GM23338 (cell line): ENCODE results near the gene RELB. TPM values are rescaled to one million over a fixed set of nuclear protein-coding genes. Genes with fewer than 3 reads are reported as not detected.

ENCODE experiments used
- ATAC-seq: fragments of 200-7000 bp; cut with Tn5 transposase; 3 replicates; pipeline ENCODE4 v1.9.1; 2020
- DNase-seq: peaks from one replicate; pipeline ENCODE4 v3.0.0-alpha.2; 2015; ENCODE audit warnings: low spot score
- H2AFZ ChIP-seq: fragments of 200-600 bp; sonication (generic); 2 replicates; pipeline ENCODE4 v1.8.0; 2016; ENCODE audit warnings: antibody characterized with exemption, mild to moderate bottlenecking, moderate library complexity
- H3F3A ChIP-seq: fragments of 200-600 bp; sonication (generic); replicated peaks from 2 replicates; pipeline ENCODE4 v1.8.0; 2017; ENCODE audit warnings: antibody characterized with exemption, mixed run types, low read depth
- H3K27ac ChIP-seq: fragments of 200-600 bp; sonication (generic); 2 replicates; pipeline ENCODE4 v1.6.1; 2016; ENCODE audit warnings: low read depth
- H3K27me3 ChIP-seq: fragments of 200-600 bp; sonication (generic); 2 replicates; pipeline ENCODE4 v1.8.0; 2016; ENCODE audit warnings: mild to moderate bottlenecking, mixed run types, moderate library complexity; ENCODE audit not compliant: insufficient read depth
- H3K36me3 ChIP-seq: fragments of 200-600 bp; sonication (generic); 2 replicates; pipeline ENCODE4 v1.8.0; 2016; ENCODE audit warnings: mild to moderate bottlenecking; ENCODE audit not compliant: insufficient read depth
- H3K4me1 ChIP-seq: fragments of 200-600 bp; sonication (generic); 2 replicates; pipeline ENCODE4 v1.8.0; 2016; ENCODE audit warnings: mild to moderate bottlenecking, moderate library complexity; ENCODE audit not compliant: insufficient read depth
- H3K4me2 ChIP-seq: fragments of 200-600 bp; sonication (generic); 2 replicates; pipeline ENCODE4 v1.7.1; 2017; ENCODE audit warnings: mixed run types
- H3K4me3 ChIP-seq: fragments of 200-600 bp; sonication (generic); 2 replicates; pipeline ENCODE4 v1.6.1; 2016; ENCODE audit warnings: mixed run types
- H3K79me2 ChIP-seq: fragments of 200-600 bp; sonication (generic); replicated peaks from 2 replicates; pipeline ENCODE4 v1.8.0; 2017; ENCODE audit warnings: mild to moderate bottlenecking; ENCODE audit not compliant: insufficient read depth
- H3K9me2 ChIP-seq: fragments of 200-600 bp; sonication (generic); 2 replicates; pipeline ENCODE4 v1.8.0; 2017; ENCODE audit not compliant: insufficient read depth
- H4K20me1 ChIP-seq: fragments of 200-600 bp; sonication (generic); replicated peaks from 2 replicates; pipeline ENCODE4 v1.8.0; 2017; ENCODE audit warnings: mild to moderate bottlenecking; ENCODE audit not compliant: insufficient read depth
- H3K27ac Mint-ChIP-seq: 2 replicates; pipeline ENCODE4 v1.8.0; 2020; ENCODE audit warnings: inconsistent platforms, mild to moderate bottlenecking, moderate library complexity, mixed read lengths
- H3K27me3 Mint-ChIP-seq: 3 replicates; pipeline ENCODE4 v1.8.0; 2022; ENCODE audit warnings: low read depth, mild to moderate bottlenecking, moderate library complexity, mixed read lengths, inconsistent platforms; ENCODE audit not compliant: insufficient read depth, poor library complexity
- H3K36me3 Mint-ChIP-seq: 3 replicates; pipeline ENCODE4 v1.8.0; 2021; ENCODE audit warnings: low read depth, mild to moderate bottlenecking, inconsistent platforms, moderate library complexity, mixed read lengths
- H3K4me1 Mint-ChIP-seq: 3 replicates; pipeline ENCODE4 v1.8.0; 2020; ENCODE audit warnings: mild to moderate bottlenecking, inconsistent platforms, mixed read lengths
- H3K4me3 Mint-ChIP-seq: 3 replicates; pipeline ENCODE4 v1.8.0; 2021; ENCODE audit warnings: moderate library complexity, mild to moderate bottlenecking, inconsistent platforms, mixed read lengths
- H3K9me3 Mint-ChIP-seq: 3 replicates; pipeline ENCODE4 v1.8.0; 2020; ENCODE audit warnings: moderate library complexity, mild to moderate bottlenecking, inconsistent platforms, mixed read lengths
- EZH2 ChIP-seq: fragments of 200-600 bp; sonication (generic); IDR thresholded peaks from one replicate; pipeline ENCODE4 v1.8.0; 2017; ENCODE audit warnings: antibody characterized with exemption, mild to moderate bottlenecking, low read depth; ENCODE audit not compliant: unreplicated experiment
- JUNB ChIP-seq: IDR thresholded peaks from one replicate; pipeline ENCODE4 v1.6.1; 2016; ENCODE audit warnings: antibody characterized with exemption; ENCODE audit not compliant: unreplicated experiment
- NANOG ChIP-seq: IDR thresholded peaks from 2 replicates; pipeline ENCODE4 v1.6.1; 2016; ENCODE audit warnings: antibody characterized with exemption, borderline replicate concordance
- POLR2AphosphoS5 ChIP-seq: IDR thresholded peaks from 2 replicates; pipeline ENCODE4 v1.6.1; 2016; ENCODE audit warnings: antibody characterized with exemption, low read depth
- STAT1 ChIP-seq: IDR thresholded peaks from one replicate; pipeline ENCODE4 v1.6.1; 2016; ENCODE audit warnings: antibody characterized with exemption; ENCODE audit not compliant: unreplicated experiment
- ZNF114 ChIP-seq: fragments of 250-450 bp; sonication (Bioruptor Pico); IDR thresholded peaks from 2 replicates; pipeline ENCODE4 v1.5.0; 2020; ENCODE audit warnings: mild to moderate bottlenecking, moderate library complexity
- ZNF331 ChIP-seq: fragments of 250-450 bp; sonication (Bioruptor Pico); IDR thresholded peaks from 2 replicates; pipeline ENCODE4 v1.5.0; 2020; ENCODE audit warnings: low read depth, mild to moderate bottlenecking, moderate library complexity
- polyA plus RNA-seq: library from polyadenylated mRNA; unstranded; fragments of >200 nt; fragmentation: Nextera tagmentation; extraction: Ambion mirVana; gene quantifications from 2 replicates; pipeline ENCODE4 v1.2.1, GENCODE V29; 2016
- total RNA-seq: library from RNA; depleted of rRNA; stranded (reverse); fragments of >200 nt; shearing (Covaris generic); gene quantifications from 2 replicates; pipeline ENCODE4 v1.2.3, GENCODE V29; 2014
- TF ChIP-seq, protein P1 (sequence below): fragments of 250-450 bp; sonication (Bioruptor Pico); IDR thresholded peaks from 2 replicates; pipeline ENCODE4 v1.5.0; 2020; ENCODE audit warnings: mild to moderate bottlenecking, moderate library complexity
- TF ChIP-seq, protein P2 (sequence below): IDR thresholded peaks from 2 replicates; pipeline ENCODE4 v1.6.1; 2016; ENCODE audit warnings: antibody characterized with exemption
- TF ChIP-seq, protein P3 (sequence below): IDR thresholded peaks from one replicate; pipeline ENCODE4 v1.6.1; 2018; ENCODE audit warnings: antibody characterized with exemption; ENCODE audit not compliant: unreplicated experiment
- TF ChIP-seq, protein P4 (sequence below), 2 experiments: fragments of 200-600 bp in 1 of 2; sonication (generic) in 1 of 2; conservative IDR thresholded peaks; 2 replicates each; pipeline versions ENCODE4 v1.5.1 to v1.6.1; 2016 to 2017; ENCODE audit warnings: antibody characterized with exemption in 2 of 2, low read depth in 2 of 2, mild to moderate bottlenecking in 2 of 2, moderate library complexity in 1 of 2

The RELB gene
- total and polyA plus RNA-seq, 2 experiments from 2014 or later = 7.9 to 13.1 TPM

DNA sequence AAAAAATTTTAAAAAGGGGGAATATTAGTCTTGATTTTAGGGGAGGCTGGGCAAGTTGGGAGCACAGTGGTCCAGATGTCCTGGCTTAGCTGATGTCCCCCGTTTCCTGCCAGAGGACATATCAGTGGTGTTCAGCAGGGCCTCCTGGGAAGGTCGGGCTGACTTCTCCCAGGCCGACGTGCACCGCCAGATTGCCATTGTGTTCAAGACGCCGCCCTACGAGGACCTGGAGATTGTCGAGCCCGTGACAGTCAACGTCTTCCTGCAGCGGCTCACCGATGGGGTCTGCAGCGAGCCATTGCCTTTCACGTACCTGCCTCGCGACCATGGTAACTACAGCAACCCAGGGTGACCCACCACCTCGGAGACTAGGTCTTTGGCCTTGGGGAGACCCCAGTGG lies 31.2 kb downstream of the RELB start (continued):
- TF ChIP-seq, protein P1, sequence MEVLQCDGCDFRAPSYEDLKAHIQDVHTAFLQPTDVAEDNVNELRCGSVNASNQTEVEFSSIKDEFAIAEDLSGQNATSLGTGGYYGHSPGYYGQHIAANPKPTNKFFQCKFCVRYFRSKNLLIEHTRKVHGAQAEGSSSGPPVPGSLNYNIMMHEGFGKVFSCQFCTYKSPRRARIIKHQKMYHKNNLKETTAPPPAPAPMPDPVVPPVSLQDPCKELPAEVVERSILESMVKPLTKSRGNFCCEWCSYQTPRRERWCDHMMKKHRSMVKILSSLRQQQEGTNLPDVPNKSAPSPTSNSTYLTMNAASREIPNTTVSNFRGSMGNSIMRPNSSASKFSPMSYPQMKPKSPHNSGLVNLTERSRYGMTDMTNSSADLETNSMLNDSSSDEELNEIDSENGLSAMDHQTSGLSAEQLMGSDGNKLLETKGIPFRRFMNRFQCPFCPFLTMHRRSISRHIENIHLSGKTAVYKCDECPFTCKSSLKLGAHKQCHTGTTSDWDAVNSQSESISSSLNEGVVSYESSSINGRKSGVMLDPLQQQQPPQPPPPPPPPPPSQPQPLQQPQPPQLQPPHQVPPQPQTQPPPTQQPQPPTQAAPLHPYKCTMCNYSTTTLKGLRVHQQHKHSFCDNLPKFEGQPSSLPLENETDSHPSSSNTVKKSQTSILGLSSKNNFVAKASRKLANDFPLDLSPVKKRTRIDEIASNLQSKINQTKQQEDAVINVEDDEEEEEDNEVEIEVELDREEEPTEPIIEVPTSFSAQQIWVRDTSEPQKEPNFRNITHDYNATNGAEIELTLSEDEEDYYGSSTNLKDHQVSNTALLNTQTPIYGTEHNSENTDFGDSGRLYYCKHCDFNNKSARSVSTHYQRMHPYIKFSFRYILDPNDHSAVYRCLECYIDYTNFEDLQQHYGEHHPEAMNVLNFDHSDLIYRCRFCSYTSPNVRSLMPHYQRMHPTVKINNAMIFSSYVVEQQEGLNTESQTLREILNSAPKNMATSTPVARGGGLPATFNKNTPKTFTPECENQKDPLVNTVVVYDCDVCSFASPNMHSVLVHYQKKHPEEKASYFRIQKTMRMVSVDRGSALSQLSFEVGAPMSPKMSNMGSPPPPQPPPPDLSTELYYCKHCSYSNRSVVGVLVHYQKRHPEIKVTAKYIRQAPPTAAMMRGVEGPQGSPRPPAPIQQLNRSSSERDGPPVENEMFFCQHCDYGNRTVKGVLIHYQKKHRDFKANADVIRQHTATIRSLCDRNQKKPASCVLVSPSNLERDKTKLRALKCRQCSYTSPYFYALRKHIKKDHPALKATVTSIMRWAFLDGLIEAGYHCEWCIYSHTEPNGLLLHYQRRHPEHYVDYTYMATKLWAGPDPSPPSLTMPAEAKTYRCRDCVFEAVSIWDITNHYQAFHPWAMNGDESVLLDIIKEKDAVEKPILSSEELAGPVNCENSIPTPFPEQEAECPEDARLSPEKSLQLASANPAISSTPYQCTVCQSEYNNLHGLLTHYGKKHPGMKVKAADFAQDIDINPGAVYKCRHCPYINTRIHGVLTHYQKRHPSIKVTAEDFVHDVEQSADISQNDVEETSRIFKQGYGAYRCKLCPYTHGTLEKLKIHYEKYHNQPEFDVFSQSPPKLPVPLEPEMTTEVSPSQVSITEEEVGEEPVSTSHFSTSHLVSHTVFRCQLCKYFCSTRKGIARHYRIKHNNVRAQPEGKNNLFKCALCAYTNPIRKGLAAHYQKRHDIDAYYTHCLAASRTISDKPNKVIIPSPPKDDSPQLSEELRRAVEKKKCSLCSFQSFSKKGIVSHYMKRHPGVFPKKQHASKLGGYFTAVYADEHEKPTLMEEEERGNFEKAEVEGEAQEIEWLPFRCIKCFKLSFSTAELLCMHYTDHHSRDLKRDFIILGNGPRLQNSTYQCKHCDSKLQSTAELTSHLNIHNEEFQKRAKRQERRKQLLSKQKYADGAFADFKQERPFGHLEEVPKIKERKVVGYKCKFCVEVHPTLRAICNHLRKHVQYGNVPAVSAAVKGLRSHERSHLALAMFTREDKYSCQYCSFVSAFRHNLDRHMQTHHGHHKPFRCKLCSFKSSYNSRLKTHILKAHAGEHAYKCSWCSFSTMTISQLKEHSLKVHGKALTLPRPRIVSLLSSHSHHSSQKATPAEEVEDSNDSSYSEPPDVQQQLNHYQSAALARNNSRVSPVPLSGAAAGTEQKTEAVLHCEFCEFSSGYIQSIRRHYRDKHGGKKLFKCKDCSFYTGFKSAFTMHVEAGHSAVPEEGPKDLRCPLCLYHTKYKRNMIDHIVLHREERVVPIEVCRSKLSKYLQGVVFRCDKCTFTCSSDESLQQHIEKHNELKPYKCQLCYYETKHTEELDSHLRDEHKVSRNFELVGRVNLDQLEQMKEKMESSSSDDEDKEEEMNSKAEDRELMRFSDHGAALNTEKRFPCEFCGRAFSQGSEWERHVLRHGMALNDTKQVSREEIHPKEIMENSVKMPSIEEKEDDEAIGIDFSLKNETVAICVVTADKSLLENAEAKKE (CRISPR knock-in tag) = no peak

DNA sequence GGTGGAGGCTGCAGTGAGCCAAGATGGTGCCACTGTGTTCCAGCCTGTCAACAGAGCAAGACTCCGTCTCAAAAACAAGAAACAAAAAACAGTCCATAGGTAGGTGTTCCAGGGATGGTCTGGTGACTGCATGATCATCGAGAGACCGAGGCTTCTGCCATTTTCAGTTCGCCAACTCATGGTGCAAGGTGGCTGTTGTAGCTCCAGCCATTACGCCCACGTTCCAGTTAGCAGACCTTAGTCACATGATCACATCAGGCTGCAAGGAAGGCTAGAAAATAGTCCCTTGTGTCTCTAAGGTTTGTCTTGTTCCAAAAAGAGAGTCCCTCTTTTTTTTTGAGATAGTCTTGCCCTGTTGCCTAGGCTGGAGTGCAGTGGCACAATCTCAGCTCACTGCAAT lies 34.5 kb downstream of the RELB start:
- Histone ChIP-seq H3K36me3 (no peaks in the 10 kb centered on the region; the same call in 1 of the 2 replicates), H3K27me3 (no peaks in the 10 kb centered on the region), H3F3A (peaks cover 16% of the 10 kb centered on the region), H3K4me2 (no peak overlapping the region), H3K9me2 (no peaks in the 10 kb centered on the region), H3K27ac (no peak overlapping the region), H3K4me1 (peaks cover 6% of the 10 kb centered on the region), H2AFZ (no peak overlapping the region), H3K79me2 (peaks cover 16% of the 10 kb centered on the region), H3K4me3 (no peak overlapping the region), H4K20me1 (peaks cover 13% of the 10 kb centered on the region)
- TF ChIP-seq NANOG (no peak), STAT1 (no peak), POLR2AphosphoS5 (no peak), JUNB (no peak), ZNF114 (CRISPR knock-in tag) (no peak), ZNF331 (no peak), EZH2 (no peak)
- TF ChIP-seq, protein P2, sequence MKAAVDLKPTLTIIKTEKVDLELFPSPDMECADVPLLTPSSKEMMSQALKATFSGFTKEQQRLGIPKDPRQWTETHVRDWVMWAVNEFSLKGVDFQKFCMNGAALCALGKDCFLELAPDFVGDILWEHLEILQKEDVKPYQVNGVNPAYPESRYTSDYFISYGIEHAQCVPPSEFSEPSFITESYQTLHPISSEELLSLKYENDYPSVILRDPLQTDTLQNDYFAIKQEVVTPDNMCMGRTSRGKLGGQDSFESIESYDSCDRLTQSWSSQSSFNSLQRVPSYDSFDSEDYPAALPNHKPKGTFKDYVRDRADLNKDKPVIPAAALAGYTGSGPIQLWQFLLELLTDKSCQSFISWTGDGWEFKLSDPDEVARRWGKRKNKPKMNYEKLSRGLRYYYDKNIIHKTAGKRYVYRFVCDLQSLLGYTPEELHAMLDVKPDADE = no peak
- TF ChIP-seq, protein P3, sequence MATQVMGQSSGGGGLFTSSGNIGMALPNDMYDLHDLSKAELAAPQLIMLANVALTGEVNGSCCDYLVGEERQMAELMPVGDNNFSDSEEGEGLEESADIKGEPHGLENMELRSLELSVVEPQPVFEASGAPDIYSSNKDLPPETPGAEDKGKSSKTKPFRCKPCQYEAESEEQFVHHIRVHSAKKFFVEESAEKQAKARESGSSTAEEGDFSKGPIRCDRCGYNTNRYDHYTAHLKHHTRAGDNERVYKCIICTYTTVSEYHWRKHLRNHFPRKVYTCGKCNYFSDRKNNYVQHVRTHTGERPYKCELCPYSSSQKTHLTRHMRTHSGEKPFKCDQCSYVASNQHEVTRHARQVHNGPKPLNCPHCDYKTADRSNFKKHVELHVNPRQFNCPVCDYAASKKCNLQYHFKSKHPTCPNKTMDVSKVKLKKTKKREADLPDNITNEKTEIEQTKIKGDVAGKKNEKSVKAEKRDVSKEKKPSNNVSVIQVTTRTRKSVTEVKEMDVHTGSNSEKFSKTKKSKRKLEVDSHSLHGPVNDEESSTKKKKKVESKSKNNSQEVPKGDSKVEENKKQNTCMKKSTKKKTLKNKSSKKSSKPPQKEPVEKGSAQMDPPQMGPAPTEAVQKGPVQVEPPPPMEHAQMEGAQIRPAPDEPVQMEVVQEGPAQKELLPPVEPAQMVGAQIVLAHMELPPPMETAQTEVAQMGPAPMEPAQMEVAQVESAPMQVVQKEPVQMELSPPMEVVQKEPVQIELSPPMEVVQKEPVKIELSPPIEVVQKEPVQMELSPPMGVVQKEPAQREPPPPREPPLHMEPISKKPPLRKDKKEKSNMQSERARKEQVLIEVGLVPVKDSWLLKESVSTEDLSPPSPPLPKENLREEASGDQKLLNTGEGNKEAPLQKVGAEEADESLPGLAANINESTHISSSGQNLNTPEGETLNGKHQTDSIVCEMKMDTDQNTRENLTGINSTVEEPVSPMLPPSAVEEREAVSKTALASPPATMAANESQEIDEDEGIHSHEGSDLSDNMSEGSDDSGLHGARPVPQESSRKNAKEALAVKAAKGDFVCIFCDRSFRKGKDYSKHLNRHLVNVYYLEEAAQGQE = no peak
- TF ChIP-seq, protein P4, sequence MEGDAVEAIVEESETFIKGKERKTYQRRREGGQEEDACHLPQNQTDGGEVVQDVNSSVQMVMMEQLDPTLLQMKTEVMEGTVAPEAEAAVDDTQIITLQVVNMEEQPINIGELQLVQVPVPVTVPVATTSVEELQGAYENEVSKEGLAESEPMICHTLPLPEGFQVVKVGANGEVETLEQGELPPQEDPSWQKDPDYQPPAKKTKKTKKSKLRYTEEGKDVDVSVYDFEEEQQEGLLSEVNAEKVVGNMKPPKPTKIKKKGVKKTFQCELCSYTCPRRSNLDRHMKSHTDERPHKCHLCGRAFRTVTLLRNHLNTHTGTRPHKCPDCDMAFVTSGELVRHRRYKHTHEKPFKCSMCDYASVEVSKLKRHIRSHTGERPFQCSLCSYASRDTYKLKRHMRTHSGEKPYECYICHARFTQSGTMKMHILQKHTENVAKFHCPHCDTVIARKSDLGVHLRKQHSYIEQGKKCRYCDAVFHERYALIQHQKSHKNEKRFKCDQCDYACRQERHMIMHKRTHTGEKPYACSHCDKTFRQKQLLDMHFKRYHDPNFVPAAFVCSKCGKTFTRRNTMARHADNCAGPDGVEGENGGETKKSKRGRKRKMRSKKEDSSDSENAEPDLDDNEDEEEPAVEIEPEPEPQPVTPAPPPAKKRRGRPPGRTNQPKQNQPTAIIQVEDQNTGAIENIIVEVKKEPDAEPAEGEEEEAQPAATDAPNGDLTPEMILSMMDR (conservative IDR thresholded peaks at IDR 0.05; ENCODE audit: low read depth in 2 of 2) = no peak
- Mint-ChIP-seq H3K36me3 (peaks cover 25% of the 10 kb centered on the region), H3K4me1 (peaks cover 10% of the 10 kb centered on the region), H3K4me3 (no peak overlapping the region), H3K27ac (no peak overlapping the region), H3K9me3 (peaks cover 5% of the 10 kb centered on the region; the same call in 2 of the 3 replicates), H3K27me3 (peaks cover 9% of the 10 kb centered on the region)
- ATAC-seq = no peak
- DNase-seq = no peak
